NCI-H226 (cell line): Measurements from ENCODE around the gene STH.
"Not testable (repeated sequence)": the region's sequence is repeated elsewhere in the genome, so short reads cannot be mapped to it uniquely, and the experiment has no call there.

ENCODE experiments used
- DNase-seq: peaks from one replicate; pipeline ENCODE4 v3.0.0-alpha.2; 2015

The STH gene, protein sequence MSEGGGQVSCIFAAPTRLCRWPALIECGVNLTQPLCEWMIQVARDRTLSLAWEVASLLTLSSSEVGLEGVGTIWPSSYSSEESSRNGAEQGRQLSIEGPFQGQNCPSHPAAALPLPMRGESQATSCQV

DNA sequence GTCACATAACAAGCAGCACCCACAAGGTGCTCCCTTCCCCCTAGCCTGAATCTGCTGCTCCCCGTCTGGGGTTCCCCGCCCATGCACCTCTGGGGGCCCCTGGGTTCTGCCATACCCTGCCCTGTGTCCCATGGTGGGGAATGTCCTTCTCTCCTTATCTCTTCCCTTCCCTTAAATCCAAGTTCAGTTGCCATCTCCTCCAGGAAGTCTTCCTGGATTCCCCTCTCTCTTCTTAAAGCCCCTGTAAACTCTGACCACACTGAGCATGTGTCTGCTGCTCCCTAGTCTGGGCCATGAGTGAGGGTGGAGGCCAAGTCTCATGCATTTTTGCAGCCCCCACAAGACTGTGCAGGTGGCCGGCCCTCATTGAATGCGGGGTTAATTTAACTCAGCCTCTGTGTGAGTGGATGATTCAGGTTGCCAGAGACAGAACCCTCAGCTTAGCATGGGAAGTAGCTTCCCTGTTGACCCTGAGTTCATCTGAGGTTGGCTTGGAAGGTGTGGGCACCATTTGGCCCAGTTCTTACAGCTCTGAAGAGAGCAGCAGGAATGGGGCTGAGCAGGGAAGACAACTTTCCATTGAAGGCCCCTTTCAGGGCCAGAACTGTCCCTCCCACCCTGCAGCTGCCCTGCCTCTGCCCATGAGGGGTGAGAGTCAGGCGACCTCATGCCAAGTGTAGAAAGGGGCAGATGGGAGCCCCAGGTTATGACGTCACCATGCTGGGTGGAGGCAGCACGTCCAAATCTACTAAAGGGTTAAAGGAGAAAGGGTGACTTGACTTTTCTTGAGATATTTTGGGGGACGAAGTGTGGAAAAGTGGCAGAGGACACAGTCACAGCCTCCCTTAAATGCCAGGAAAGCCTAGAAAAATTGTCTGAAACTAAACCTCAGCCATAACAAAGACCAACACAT, at the start of gene STH:
Gene STH (plus strand): TSS at position 264 of the 913 bp plus-strand sequence. CDS start 30 bp downstream, at position 294.
- no peak for DNase-seq

DNA sequence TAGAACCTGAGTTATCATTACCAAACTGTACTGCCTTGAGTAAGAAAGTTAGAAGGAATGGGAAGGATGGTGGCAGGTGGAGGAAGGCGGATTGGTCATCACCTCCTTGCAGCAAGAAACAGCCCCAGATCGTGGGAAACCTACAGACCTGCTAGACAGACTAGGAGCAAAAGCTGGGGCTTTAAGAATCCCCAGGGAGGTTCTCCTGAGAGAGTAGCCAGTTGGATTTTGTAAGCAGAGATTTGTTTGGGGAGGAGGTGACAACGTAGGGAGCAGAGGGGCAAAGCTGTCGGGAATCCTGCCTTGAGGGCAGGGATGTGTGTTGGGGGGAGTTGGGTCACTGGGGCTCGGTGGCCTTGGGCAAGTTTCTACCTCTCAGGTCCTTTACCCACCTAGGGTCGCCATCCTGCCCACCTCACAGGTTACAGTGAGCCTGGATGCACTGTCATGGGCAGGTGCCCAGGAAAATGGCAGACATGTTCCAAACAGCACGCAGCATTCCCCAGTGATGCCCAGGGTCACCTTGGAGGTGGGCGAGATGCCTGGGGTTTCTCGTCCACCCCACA, 49.2 kb upstream of the STH start:
- no peak for DNase-seq

DNA sequence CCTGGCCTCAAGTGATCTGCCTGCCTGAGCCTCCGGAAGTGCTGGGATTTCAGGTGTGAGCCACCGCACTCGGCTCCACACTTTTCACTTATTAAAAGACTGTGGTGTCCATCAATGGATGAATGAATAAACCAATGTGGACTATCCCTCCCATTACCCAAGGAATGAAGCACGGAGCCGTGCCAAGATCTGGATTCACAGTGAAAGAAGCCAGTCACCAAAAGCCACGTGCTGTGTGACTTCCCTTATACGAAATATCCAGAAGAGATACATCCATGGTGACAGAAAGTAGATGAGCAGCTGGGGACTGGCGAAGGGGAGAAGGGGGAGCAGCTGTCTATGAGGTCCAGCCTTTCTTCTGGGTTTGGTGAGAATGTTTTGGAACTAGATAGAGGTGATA, 48.2 kb upstream of the STH start:
- DNase-seq = no peak

DNA sequence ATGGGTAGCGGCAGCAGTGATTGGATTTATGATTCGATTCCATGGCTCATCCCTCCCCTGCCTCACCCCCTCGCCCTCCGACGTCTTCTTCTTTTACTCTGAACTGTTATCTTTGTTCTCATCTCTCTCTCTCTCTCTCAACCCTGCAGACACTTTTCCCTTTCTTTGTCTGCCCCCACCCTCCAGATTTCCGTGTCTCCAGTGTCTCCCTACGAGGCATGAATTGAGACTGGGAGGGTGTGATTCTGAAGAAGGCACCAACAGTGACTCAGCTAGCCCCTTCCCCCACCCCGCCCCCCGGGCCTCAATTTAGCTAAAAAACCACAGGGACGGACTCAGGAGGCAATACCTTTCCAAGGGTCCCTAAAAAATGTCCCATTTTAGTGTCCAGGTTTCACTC, 47.6 kb upstream of the STH start:
- DNase-seq = no peak

DNA sequence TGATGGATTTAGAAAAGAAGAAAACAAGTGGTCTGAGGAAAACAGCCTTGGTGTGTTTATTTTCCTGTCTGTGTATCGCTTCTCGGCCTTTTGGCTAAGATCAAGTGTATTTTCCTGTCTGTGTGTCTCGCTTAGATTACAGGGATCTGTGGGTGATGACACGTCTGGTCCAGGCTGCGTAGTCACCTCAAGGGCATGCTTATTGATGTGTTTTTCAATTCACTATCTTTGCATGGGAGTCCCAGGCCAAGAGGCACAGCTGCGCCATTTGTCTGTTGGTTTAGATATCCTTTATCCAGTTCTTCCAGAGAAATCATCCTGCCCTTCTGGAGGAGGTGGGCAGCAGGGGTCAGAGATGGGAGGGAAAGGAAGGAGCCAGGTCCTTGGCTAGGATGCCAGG, 47.1 kb upstream of the STH start:
- DNase-seq = no peak

DNA sequence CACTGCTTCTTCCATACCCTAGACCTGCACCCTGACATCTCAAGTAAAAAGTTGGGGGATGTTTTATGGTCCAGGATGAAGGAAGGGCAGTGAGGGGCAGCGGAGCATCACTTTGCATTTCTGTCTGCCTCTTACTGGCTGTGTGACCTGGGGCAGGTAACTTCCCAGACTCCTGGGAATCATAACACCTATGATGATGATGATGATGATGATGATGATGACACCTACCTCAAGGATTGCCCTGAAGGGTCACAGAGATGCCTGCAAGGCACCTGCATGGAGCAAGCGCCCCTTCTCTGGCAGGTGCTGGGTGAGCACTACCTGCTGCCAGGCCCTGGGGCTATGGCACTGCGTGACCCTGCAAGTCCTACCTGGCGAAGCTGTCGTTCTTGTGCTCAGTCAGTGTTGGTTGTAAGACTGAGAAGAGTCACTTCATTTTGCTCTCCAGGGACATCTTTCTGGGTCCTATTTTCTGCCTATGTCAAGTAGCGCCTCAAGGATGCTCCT, 46.2 kb upstream of the STH start:
- DNase-seq = no peak

DNA sequence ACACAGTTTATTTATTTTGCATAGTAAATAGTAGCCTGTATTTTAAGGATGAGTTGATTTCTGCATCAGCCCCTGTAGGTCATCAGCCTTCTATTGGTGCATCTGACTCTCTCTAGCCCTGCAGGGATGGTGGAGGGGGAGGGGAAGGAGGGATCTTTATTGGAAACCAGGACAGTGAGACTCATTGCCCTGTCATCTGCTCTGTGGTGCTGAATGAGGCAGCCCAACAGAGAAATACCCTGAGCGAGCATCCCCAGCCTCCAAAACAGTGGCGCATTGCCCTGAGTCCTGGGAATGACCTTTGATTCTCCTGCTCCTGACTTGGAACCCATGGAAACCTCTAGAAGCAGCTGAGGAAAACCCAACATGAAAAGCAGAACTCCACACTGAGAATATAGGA, 45.5 kb upstream of the STH start:
- no peak for DNase-seq

DNA sequence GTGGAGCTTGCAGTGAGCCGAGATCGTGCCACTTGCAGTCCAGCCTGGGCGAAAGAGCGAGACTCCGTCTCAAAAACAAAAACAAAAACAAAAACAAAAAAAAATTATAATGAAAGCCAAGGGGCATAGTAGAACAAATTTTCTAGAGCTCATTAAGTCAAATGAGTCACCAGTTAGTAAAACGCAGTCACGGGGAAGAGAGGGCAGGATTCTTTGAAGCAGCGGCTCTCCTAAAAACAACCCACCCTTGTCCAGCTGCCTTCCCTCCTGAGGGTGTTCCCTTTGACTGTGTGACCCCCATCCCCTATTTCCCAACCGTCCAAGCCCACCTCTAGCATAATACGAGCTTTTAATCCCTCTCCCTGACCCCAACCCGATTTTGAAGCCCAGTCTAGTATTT, 44.1 kb upstream of the STH start:
- no peak for DNase-seq

DNA sequence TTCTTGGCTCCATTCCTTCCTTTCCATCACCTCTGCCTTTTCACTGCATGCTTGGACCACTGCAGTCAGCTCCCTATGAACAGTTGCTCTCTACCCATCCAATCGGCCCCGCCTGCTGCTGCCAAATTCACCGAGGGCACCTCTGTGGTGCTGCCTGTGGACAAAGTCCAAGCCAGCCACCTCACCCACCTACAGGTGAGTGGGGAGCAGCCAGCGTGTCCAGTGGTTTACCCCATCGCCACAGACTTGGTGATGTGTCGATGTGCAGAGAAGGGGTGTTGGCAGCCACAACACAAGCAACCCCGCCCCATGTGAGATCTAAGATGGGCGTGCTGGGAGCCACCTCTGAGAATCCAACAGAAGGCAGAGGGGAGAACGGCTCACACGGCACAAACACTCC, 43.7 kb upstream of the STH start:
- DNase-seq = no peak

DNA sequence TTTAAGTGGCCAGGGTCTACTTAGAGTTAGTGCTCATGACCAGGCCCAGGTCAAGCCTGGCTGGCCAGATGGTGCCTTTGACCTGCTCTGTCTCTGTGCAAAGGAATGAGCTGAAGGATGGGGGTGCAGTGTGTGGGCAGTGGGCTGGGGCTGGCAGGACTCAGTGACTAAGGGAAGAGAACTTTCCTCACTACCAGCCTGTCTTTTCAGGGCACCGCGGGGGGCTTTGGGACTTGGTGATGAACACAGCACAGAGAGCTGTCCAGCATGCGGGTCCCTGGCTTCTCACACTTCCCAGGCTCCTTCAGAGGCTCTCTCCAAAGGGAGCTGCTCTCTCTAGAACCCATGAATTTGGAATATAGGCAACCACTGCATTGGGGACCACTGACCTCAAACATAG, 43.0 kb upstream of the STH start:
- DNase-seq = no peak

DNA sequence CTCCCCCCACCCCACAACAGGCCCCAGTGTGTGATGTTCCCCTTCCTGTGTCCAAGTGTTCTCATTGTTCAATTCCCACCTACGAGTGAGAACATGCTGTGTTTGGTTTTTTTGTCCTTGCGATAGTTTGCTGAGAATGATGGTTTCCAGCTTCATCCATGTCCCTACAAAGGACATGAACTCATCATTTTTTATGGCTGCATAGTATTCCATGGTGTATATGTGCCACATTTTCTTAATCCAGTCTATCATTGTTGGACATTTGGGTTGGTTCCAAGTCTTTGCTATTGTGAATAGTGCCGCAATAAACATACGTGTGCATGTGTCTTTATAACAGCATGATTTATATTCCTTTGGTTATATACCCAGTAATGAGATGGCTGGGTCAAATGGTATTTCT, 42.3 kb upstream of the STH start:
- not testable (repeated sequence) for DNase-seq

DNA sequence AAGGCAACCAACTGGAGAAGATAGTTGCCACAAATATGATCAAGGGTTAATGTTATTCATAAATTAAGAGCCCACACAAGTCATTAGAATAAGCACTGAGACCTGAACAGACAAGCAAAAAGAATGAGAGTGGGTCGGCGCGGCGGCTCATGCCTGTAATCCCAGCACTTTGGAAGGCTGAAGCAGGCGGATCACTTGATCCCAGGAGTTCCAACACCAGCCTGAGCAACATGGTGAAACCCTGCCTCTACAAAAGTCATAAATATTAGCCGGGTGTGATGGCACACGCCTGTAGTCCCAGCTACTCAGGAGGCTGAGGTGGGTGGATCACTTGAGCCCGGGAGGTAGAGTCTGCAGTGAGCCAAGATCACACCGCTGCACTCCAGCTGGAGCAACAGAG, 40.7 kb upstream of the STH start:
- no peak for DNase-seq

DNA sequence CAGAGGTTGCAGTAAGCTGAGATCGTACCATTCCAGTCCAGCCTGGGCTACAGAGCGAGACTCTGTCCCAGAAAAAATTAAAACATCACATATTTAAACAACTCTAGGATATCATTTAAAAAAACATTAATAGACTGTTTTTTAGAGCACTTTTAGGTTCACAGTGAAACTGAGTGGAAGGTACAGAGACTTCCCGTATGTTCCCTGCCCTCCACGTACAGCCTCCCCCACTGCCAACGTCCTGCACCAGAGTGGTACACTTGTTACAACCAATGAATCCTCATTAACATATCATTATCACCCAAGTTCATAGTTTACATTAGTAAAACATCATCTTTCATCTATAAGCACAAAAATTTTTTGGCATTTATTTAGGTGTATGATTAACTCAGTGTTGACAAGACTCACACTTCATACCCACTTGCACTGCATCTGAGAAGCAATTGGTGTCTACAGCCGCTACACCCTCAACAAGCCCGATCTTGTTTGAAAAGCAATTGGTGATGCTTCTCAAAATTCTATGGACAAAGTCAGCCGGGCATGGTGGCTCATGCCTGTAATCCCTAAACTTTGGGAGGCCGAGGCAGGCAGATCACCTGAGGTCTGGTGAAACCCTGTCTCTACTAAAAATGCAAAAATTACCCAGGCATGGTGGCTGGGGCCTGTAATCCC, 39.9 kb upstream of the STH start:
- DNase-seq = no peak

DNA sequence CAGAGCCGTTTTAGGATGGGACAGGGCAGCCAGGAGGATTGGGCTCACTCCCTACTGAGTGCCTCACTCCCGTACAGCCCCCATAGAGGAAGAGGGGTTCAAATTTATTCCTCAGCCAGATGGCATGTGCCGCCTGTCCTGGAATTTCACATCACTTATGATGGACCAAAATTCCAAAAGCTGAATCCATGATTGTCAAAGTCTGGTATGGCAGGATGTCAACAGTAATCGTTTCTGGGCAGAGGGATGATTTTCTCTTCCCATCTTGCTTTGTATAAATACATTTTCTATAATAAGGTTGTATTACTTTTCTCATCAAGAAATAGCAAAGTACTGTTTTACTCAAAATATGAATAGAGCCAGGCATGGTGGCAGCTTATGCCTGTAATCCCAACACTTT, 38.7 kb upstream of the STH start:
- no peak for DNase-seq

DNA sequence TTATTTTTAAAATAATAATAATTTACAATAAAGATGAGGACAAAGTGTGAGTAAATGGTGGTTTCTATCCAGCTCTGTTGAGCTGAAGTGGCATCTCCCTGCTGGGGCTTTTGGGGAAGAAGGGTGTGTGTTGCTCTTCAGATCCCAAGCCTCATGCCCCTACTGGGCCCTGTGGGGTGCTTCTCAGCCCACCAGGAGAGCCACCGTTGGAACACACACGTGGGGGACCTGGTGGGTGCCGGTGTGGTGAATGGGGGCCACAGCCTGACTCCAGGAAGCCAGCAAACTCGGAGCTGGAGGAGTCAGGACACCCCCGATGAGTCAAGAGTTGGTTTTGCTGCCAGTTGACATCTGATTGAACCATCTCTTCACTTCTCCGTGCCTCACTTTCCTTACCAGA, 37.8 kb upstream of the STH start:
- DNase-seq = no peak

DNA sequence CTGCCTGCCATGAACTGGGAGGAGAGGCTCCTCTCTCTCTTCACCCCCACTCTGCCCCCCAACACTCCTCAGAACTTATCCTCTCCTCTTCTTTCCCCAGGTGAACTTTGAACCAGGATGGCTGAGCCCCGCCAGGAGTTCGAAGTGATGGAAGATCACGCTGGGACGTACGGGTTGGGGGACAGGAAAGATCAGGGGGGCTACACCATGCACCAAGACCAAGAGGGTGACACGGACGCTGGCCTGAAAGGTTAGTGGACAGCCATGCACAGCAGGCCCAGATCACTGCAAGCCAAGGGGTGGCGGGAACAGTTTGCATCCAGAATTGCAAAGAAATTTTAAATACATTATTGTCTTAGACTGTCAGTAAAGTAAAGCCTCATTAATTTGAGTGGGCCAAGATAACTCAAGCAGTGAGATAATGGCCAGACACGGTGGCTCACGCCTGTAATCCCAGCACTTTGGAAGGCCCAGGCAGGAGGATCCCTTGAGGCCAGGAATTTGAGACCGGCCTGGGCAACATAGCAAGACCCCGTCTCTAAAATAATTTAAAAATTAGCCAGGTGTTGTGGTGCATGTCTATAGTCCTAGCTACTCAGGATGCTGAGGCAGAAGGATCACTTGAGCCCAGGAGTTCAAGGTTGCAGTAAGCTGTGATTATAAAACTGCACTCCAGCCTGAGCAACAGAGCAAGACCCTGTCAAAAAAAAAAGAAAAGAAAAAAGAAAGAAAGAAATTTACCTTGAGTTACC, 36.7 kb upstream of the STH start:
- DNase-seq = no peak

DNA sequence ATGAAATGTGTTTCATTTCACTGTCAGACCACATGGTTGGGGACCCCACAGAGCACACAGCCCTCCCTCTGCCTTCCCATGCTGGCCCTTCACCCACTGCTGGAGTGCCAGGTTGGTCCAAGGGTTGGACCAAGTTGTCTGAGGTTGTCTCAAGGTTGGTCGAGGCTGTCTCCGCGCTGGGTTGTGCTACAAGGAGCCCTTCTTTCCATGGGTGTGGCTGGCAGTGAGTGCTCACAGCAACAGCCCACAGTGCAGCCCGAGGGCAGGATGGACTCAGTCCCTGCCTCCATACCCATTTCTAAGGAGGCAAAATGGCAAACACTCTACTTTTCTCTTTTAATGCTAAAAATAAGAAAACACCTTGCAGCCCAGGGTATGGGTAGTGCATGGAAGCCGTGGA, 35.8 kb upstream of the STH start:
- DNase-seq = no peak

DNA sequence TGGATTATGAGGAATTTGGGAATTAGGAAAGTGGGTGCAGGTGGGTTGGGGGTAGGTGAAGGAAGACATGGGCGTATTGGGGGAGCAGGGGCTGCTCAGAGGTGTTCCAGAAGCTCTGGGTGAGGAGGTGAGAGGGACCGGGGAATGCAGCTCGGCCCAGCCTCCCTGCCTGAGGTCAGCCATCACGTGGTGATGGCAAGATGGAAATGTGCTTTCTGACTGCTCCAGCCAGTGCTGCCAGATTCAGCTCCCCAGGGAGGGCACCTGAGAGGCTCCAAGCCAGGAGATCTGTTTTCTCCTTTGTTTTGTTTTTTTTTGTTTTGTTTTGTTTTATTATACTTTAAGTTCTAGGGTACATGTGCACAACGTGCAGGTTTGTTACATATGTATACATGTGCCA, 35.2 kb upstream of the STH start:
- no peak for DNase-seq

DNA sequence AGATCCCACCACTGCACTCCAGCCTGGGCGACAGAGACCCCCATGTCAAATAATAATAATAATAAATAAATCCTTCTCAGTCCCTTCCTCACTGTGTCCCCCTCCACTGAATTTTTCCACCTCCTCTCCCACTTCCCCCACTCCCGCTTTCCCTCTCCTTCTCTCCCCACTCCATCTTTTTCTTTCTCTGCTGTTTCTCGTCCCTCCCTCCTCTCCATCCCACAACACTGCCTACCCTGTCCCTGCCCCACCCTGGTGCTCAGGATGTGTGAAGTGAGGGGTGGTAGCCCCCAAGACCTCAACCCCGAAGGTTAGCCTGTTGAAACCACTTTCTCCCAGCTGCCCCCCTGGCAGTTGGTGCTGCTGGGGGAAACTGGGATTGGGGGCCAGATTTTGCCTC, 34.4 kb upstream of the STH start:
- no peak for DNase-seq

DNA sequence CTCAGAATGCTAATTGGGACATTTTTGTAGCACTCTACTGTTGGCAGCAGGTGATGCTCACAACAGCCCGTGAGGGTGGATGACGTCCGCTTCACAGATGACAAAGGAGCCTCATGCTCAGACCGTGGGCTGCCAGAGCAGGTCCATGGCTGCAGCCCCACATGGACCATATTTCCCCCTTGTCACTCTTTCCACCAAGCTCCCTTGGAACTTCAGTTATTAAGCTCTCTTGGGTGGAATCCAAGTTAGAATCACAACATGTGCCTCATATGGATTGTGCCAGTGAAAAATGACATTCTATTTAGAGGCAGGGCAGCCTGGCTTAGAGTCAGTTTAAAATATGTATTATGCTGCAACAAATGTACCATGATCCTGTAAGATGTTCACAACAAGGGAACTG, 33.2 kb upstream of the STH start:
- DNase-seq = no peak

DNA sequence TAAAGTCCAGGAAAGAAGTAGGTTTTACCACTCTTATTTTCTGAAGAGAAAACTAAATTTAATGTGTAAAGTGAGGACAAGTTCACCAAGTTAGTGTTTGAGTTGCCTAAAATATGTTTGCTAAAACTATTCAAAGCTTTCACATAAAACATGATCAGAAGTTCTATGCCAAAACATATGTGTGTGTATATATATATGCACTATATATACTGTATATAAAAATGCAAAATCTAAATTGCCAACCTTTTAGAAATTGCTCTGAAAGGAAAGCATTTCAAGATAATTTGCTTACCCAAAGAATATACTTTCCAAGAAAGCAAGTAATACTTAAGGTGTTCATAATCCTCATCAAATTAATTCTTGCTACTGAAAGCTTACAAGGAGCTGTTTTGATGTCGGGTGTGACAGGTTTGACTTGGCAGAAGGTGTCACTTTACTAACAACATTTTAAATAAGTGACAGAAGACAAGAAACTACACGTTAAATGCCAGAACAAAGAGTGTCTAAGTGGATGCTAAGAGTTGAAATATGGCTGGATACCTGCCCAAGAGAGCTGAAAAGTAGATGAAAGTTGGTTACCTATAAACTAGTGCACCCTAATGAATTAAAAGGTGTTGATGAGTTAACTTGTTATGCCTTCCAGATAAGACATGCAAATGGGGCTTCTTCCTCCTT, 32.3 kb upstream of the STH start:
- DNase-seq = no peak

DNA sequence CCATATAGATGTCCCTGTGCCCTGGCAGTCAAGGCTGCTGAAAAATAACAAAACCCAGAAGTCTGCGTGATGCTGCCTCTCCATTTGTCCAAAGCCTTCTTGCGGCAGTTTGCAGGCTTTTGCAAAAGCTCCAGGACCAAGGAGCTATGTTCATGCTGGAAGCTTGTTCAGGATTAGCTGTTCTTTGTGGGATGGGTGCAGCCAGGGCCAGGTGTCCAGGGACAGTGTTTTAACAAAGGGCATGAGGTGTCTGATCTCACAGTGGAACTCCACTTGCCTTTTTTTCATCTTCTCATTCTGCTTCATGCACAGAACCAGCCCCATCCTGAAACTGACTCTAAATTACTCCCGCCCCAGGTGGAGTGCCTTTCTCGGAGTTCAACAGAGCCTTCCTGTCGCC, 31.7 kb upstream of the STH start:
- no peak for DNase-seq
